SK-N-SH (cell line): Measurements from ENCODE around the gene SERPINB12.

ENCODE experiments used
- EP300 ChIP-seq, 2 experiments: IDR thresholded peaks; 2 replicates each; pipeline versions ENCODE4 v1.4.0 to v1.6.1; 2012; ENCODE audit warnings: borderline replicate concordance in 1 of 2, low read depth in 1 of 2, low read length in 1 of 2
- GABPA ChIP-seq: IDR thresholded peaks from 2 replicates; pipeline ENCODE4 v1.4.0; 2012; ENCODE audit warnings: low read depth, mild to moderate bottlenecking
- NFIC ChIP-seq: IDR thresholded peaks from 2 replicates; pipeline ENCODE4 v1.4.0; 2012; ENCODE audit warnings: borderline replicate concordance
- NRF1 ChIP-seq: IDR thresholded peaks from 2 replicates; pipeline ENCODE4 v1.6.1; 2012; ENCODE audit warnings: low read depth, mild to moderate bottlenecking, low read length
- PBX3 ChIP-seq: IDR thresholded peaks from 2 replicates; pipeline ENCODE4; 2012
- POLR2AphosphoS5 ChIP-seq: IDR thresholded peaks from 2 replicates; pipeline ENCODE4 v1.6.1; 2012; ENCODE audit warnings: low read depth, low read length
- REST ChIP-seq: IDR thresholded peaks from 2 replicates; pipeline ENCODE4 v1.6.1; 2012; ENCODE audit warnings: mild to moderate bottlenecking, low read depth, low read length, moderate library complexity
- RFX5 ChIP-seq: IDR thresholded peaks from 2 replicates; pipeline ENCODE4 v1.6.1; 2012; ENCODE audit warnings: mild to moderate bottlenecking, improper control_type of control experiment, low read length
- TAF1 ChIP-seq: IDR thresholded peaks from 2 replicates; pipeline ENCODE4 v1.6.1; 2012; ENCODE audit warnings: low read depth, mild to moderate bottlenecking, low read length, moderate library complexity, borderline replicate concordance
- USF1 ChIP-seq: IDR thresholded peaks from 2 replicates; pipeline ENCODE4 v1.4.0; 2012; ENCODE audit warnings: low read depth, borderline replicate concordance
- ZBTB33 ChIP-seq: IDR thresholded peaks from 2 replicates; pipeline ENCODE4 v1.4.0; 2012; ENCODE audit warnings: low read depth, borderline replicate concordance
- TF ChIP-seq, protein P1 (sequence below): fragments of 200-600 bp; sonication (generic); IDR thresholded peaks from 2 replicates; pipeline ENCODE4 v1.6.1; 2017; ENCODE audit warnings: antibody characterized with exemption, mild to moderate bottlenecking, moderate library complexity
- TF ChIP-seq, protein P2 (sequence below): IDR thresholded peaks from 2 replicates; pipeline ENCODE4 v1.4.0; 2012; ENCODE audit warnings: low read depth
- TF ChIP-seq, protein P3 (sequence below): fragments of 150-350 bp; IDR thresholded peaks from 2 replicates; pipeline ENCODE4 v1.6.1; 2017; ENCODE audit warnings: antibody characterized with exemption, low read length, low read depth, borderline replicate concordance

DNA sequence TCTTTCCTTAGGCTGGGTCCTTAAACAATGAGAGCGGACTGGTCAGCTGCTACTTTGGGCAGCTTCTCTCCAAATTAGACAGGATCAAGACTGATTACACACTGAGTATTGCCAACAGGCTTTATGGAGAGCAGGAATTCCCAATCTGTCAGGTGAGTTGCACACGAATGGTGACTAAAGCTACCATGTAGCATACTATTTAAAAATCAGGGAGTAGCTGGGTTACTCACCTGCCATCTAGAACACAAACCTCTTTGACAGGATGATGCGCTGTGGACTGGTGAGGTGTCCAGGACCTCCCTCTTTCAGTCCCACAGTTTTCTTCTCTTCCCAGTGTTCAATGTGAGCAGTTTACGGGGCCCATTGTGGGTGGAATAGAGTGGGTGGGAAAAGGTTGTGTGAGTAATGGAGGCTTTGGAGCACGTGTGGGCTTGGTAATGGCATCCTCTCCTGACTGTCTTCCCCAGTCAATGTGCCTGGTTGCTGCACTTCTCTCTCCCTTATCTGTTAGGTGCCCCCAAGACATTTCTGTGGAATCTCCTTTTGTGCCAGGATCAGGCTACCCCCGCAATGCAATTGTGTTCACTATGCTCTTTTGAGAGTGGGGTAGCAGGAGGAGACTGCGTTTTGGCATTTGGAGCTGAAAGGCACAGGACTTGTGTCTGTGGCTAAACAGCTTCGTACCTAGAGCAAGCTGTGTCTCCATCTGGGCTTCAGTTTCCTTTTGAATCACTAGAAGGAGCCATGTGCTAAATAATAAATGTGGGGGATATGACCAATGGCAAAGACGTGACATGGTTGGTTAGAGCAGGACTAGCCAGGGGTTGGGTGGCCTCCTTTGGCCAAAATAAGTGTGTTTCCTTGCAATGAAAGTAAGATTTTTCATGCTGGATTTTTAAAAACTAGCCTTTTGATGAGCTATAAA, 17.7 kb downstream of the SERPINB12 start:
- no peak for TF ChIP-seq USF1
- TF ChIP-seq, protein P1, sequence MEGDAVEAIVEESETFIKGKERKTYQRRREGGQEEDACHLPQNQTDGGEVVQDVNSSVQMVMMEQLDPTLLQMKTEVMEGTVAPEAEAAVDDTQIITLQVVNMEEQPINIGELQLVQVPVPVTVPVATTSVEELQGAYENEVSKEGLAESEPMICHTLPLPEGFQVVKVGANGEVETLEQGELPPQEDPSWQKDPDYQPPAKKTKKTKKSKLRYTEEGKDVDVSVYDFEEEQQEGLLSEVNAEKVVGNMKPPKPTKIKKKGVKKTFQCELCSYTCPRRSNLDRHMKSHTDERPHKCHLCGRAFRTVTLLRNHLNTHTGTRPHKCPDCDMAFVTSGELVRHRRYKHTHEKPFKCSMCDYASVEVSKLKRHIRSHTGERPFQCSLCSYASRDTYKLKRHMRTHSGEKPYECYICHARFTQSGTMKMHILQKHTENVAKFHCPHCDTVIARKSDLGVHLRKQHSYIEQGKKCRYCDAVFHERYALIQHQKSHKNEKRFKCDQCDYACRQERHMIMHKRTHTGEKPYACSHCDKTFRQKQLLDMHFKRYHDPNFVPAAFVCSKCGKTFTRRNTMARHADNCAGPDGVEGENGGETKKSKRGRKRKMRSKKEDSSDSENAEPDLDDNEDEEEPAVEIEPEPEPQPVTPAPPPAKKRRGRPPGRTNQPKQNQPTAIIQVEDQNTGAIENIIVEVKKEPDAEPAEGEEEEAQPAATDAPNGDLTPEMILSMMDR: no peak
- TF ChIP-seq POLR2AphosphoS5: no peak
- TF ChIP-seq GABPA: no peak
- TF ChIP-seq NFIC: no peak
- TF ChIP-seq, protein P2, sequence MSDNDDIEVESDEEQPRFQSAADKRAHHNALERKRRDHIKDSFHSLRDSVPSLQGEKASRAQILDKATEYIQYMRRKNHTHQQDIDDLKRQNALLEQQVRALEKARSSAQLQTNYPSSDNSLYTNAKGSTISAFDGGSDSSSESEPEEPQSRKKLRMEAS: no peak
- TF ChIP-seq REST: no peak
- TF ChIP-seq, protein P3, sequence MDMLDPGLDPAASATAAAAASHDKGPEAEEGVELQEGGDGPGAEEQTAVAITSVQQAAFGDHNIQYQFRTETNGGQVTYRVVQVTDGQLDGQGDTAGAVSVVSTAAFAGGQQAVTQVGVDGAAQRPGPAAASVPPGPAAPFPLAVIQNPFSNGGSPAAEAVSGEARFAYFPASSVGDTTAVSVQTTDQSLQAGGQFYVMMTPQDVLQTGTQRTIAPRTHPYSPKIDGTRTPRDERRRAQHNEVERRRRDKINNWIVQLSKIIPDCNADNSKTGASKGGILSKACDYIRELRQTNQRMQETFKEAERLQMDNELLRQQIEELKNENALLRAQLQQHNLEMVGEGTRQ: no peak
- TF ChIP-seq EP300 (IDR thresholded peaks at IDR 0.05; ENCODE audit: borderline replicate concordance in 1 of 2, low read depth in 1 of 2, low read length in 1 of 2): no peak
- TF ChIP-seq PBX3: no peak
- no peak for TF ChIP-seq ZBTB33
- no peak for TF ChIP-seq RFX5
- TF ChIP-seq TAF1: no peak
- TF ChIP-seq NRF1: no peak
